GM19351 (cell line): ENCODE data around the gene ATRAID.
"Not testable (repeated sequence)": the region's sequence is repeated elsewhere in the genome, so short reads cannot be mapped to it uniquely, and the experiment has no call there.

Experiments
- ATAC-seq: cut with Tn5 transposase; IDR thresholded peaks from one replicate; pipeline ENCODE4 v1.9.1; 2021; ENCODE audit warnings: mild to moderate bottlenecking, moderate library complexity; ENCODE audit not compliant: unreplicated experiment

ATRAID gene

GRCh38 chr2:27211943-27212625, at the start of gene ATRAID, which contains the start of gene SLC5A6:
TSS of gene ATRAID (plus strand) at chr2:27212041. CDS start at chr2:27212369, 328 bp downstream.
TSS of gene SLC5A6 (minus strand) at chr2:27212268. CDS start at chr2:27207650, 4,618 bp downstream.
- ATAC-seq: peak; percentile 78

GRCh38 chr2:27162151-27163121, 49.4 kb upstream of the ATRAID start:
- ATAC-seq: no peak

DNA sequence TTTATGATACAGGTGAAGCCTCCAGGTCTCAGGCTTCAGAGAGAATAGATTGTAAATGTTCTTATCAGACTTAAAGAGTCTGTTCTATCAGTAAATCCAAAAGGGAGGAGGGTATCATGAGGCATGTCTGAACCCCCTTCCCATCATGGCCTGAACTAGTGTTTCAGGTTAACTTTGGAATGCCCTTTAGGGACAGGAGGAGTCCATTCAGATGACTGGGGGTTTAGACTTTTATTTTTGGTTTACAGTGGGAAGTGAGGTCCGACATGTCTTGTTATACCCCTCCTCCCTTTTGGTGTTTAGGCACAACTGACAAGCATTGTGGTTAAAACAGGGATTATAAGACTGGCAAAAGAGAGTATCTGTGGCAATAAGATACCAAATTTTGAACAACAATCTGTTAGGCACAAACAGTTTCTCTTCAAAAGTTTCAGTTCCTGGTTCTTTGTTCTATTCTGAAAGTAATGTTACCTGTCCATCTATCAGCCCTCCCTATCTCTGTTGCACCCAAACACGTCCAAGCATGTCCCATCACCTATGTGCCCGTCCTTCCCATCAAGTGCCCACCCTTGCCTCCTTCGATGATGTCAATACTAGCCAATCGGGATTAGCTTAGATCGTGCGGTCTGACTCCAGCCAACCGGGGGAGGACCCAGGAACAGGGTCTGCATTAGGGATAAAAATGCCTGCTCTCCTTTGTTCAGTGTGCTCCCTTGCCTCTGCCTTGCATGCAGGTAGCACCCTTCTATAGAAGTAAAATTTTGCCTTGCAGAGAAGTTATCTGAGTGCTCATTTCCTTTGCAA, 46.7 kb upstream of the ATRAID start:
- no peak for ATAC-seq

GRCh38 chr2:27170581-27171337, 41.1 kb upstream of the ATRAID start:
- no peak for ATAC-seq

- no peak for ATAC-seq
These were observed 40.4 kb upstream of the ATRAID start for GRCh38 chr2:27171351-27171848.

DNA sequence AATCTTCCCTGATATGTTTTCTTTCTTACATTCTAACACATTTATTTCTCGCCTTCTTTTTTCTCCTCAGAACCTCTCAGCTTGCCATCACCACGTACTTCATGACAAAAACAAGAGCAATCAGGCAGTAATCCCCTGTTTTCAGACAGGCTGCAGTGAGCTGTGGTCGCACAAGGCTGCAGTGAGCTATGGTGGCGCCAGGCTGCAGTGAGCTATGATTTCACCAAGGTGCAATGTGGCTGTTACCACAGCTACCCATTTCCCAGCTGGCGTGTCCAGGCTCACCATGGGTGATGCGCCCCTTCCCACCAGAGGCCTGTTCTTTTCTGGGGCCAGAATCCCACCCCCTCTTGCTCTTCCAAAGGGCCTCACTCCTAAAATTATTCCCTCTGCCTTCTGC, 37.2 kb upstream of the ATRAID start:
- ATAC-seq: no peak

- no peak for ATAC-seq
These were observed 36.5 kb upstream of the ATRAID start for GRCh38 chr2:27175330-27175729.

DNA sequence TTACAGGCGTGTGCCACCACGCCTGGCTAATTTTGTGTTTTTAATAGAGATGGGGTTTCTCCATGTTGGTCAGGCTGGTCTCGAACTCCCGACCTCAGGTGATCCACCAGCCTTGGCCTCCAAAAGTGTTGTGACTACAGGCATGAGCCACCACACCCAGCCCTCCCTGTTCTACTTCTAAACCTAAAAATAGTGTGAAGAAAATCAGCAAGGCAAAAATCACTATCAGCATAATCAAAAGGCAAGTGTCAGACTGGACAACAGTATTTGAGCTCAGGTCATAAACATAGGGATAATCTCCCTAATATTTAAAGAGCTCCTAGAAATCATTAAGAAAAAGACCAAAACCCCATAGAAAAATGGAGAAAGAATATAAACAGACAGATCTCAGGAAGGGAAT, 36.1 kb upstream of the ATRAID start:
- not testable (repeated sequence) for ATAC-seq

DNA sequence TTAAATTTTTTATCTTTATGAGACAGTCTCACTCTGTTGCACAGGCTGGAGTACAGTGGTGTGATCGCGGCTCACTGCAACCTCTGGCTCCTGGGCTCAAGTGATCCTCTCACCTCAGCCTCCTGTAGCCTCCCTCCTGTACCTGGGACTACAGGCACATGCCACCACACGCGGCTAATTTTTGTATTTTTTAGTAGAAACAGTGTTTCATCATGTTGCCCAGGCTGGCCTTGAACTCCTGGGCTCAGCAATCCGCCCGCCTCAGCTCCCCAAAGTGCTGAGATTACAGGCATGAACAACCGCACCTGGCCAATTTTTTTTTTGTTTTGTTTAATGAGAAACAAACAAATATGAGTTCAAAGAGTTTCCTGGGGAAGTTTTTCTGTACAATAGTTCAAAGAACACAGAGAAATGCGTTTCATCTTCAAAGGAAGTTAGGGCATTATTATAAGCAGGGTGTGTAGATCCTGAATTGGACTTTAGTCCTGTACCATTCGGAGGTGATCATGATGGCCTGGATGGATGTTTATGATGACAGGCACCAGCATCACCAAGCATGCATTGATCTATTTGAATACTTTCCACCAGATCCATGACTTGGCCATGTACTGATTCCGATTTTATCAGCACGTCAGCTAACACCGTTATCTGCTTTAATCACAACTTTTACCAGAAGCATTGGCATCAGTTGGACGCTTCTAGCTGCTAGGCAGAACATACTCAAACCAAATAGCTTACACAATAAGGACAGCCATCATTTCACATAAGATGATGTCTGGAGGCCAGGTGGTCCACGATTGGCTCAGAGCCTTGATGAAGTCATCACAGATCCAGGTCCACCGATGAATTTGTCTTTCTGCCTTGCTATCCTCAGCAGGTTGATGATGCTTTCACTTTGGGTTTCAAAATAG, 34.1 kb upstream of the ATRAID start:
- ATAC-seq: no peak

GRCh38 chr2:27178469-27178868, 33.4 kb upstream of the ATRAID start:
- no peak for ATAC-seq

GRCh38 chr2:27179344-27180000, 32.4 kb upstream of the ATRAID start:
- no peak for ATAC-seq

GRCh38 chr2:27182346-27182745, 29.5 kb upstream of the ATRAID start:
- ATAC-seq: no peak

GRCh38 chr2:27184115-27184514, 27.7 kb upstream of the ATRAID start:
- no peak for ATAC-seq

- no peak for ATAC-seq
These were observed 26.4 kb upstream of the ATRAID start for GRCh38 chr2:27185331-27186026.

GRCh38 chr2:27186613-27187345, 25.1 kb upstream of the ATRAID start:
- ATAC-seq: no peak

DNA sequence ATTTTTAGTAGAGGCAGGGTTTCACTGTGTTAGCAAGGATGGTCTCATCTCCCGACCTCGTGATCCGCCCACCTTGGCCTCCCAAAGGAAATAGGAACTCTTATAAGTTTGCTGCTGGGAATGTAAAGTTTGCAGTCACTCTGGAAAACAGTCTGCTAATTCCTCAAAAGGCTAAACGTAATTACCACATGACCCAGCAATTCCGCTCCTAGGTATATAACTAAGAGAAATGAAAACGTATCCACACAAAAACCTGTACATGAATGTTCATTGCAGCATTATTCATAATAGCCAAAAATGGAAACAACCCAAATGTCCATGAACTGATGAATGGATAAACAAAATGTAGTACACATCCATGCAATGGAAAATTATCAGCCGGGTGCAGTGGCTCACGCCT, 21.9 kb upstream of the ATRAID start:
- ATAC-seq: no peak
